ENCODE measurements around the gene HSPB3.

HSPB3 gene, protein sequence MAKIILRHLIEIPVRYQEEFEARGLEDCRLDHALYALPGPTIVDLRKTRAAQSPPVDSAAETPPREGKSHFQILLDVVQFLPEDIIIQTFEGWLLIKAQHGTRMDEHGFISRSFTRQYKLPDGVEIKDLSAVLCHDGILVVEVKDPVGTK

DNA sequence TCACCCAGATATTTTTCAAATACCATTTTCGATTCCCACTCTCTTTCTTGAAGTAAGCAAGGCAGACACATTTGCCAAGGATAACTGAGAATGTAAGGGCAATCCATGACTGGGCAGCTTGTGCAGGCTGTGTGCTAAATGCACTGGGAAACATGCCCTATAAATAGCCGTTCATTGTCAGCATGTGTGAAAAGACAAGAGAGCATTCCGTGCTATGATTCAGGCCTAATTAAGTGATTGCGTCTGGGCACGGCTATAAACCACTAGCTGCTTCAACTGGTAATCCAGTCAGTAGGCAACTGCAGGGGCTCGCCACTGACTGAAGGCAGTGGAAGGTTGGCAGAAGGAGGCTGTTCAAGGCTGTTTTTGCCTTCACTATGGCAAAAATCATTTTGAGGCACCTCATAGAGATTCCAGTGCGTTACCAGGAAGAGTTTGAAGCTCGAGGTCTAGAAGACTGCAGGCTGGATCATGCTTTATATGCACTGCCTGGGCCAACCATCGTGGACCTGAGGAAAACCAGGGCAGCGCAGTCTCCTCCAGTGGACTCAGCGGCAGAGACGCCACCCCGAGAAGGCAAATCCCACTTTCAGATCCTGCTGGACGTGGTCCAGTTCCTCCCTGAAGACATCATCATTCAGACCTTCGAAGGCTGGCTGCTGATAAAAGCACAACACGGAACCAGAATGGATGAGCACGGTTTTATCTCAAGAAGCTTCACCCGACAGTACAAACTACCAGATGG is at the start of gene HSPB3:
TSS of gene HSPB3 (plus strand) at position 287 of the 745 bp plus-strand sequence. CDS start at position 378, 91 bp downstream.
- H3K9ac ChIP-seq (ENCODE audit: low read length): no peak within 1 kb of the TSS
- H3K27me3 ChIP-seq (ENCODE audit: low read depth, low read length): peaks cover 9% of the 10 kb centered on the region; the same call in 1 of the 2 replicates
- H3K79me2 ChIP-seq (ENCODE audit: low read length): no peaks in the 10 kb centered on the region
- no peak within 1 kb of the TSS for H3K4me3 ChIP-seq (ENCODE audit: low read length)
- no peaks in the 10 kb centered on the region for H3K4me1 ChIP-seq (ENCODE audit: low read length)
- no peak within 1 kb of the TSS for H3K27ac ChIP-seq (ENCODE audit: low read length)
- H3K36me3 ChIP-seq (replicated peaks; ENCODE audit: low read depth, low read length): no peaks in the 10 kb centered on the region
- H3K4me2 ChIP-seq (ENCODE audit: low read length): no peak within 1 kb of the TSS
- TF ChIP-seq EZH2phosphoT487 (IDR thresholded peaks at IDR 0.05; ENCODE audit: low read depth): no peak
- TF ChIP-seq, protein P1, sequence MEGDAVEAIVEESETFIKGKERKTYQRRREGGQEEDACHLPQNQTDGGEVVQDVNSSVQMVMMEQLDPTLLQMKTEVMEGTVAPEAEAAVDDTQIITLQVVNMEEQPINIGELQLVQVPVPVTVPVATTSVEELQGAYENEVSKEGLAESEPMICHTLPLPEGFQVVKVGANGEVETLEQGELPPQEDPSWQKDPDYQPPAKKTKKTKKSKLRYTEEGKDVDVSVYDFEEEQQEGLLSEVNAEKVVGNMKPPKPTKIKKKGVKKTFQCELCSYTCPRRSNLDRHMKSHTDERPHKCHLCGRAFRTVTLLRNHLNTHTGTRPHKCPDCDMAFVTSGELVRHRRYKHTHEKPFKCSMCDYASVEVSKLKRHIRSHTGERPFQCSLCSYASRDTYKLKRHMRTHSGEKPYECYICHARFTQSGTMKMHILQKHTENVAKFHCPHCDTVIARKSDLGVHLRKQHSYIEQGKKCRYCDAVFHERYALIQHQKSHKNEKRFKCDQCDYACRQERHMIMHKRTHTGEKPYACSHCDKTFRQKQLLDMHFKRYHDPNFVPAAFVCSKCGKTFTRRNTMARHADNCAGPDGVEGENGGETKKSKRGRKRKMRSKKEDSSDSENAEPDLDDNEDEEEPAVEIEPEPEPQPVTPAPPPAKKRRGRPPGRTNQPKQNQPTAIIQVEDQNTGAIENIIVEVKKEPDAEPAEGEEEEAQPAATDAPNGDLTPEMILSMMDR (IDR thresholded peaks at IDR 0.05; ENCODE audit: low read depth, low read length): no peak
- no peaks in the 10 kb centered on the region for H3K9me3 ChIP-seq (ENCODE audit: insufficient read depth, low read length)
- H2AFZ ChIP-seq (ENCODE audit: low read depth, low read length): no peak within 1 kb of the TSS
- no peaks in the 10 kb centered on the region for H4K20me1 ChIP-seq (ENCODE audit: insufficient read depth, low read length)

DNA sequence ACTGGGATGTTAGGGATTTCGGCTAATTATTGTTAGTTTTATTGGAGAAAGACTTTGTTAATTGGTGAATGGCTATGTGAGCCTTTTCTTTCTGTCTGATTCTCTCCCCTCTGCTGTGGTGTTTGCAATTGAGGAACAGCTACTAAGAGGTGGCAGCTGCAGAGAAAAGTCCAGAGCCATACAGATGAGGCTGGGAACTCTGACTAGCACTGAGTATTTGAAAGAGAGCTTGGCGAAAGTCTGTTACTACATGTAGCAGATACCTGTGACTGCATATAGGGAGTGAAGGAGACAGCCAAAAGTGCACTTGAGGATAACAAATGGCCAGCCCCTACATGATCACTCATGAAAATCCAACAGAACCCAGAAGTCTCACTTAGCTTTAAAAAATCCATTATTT is 44.3 kb upstream of the HSPB3 start:
- Histone ChIP-seq H3K27ac (ENCODE audit: low read length) (no peak overlapping the region), H2AFZ (ENCODE audit: low read depth, low read length) (no peak overlapping the region), H3K4me2 (ENCODE audit: low read length) (no peak overlapping the region), H3K27me3 (ENCODE audit: low read depth, low read length) (no peaks in the 10 kb centered on the region), H4K20me1 (ENCODE audit: insufficient read depth, low read length) (no peaks in the 10 kb centered on the region), H3K9me3 (ENCODE audit: insufficient read depth, low read length) (no peaks in the 10 kb centered on the region), H3K79me2 (ENCODE audit: low read length) (no peaks in the 10 kb centered on the region), H3K4me1 (ENCODE audit: low read length) (no peaks in the 10 kb centered on the region), H3K9ac (ENCODE audit: low read length) (no peak overlapping the region), H3K4me3 (ENCODE audit: low read length) (no peak overlapping the region), H3K36me3 (replicated peaks; ENCODE audit: low read depth, low read length) (no peaks in the 10 kb centered on the region)
- TF ChIP-seq EZH2phosphoT487 (IDR thresholded peaks at IDR 0.05; ENCODE audit: low read depth): no peak
- TF ChIP-seq, protein P1 (IDR thresholded peaks at IDR 0.05; ENCODE audit: low read depth, low read length): no peak

DNA sequence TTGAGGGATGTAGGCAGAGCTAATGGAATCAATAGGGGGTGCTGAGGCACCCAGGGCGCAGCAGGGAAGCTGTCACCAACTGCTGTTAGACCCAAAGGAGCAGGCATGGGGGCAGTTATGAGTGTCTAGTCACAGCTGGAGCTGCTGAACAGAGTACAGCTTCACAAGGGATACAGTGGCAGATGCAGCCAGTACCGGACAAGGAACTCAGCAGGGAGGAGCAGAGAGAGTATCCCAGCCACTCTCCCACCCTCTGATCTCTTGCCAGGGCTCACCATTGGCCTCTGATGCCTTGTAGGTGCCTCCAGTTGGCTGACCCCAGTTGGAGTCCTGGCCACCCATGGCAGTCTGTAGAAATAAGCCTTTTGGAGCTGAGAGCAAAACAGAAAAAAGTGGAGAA is 42.6 kb upstream of the HSPB3 start:
- TF ChIP-seq, protein P1 (IDR thresholded peaks at IDR 0.05; ENCODE audit: low read depth, low read length): no peak
- TF ChIP-seq EZH2phosphoT487 (IDR thresholded peaks at IDR 0.05; ENCODE audit: low read depth): no peak
- Histone ChIP-seq H3K79me2 (ENCODE audit: low read length) (no peaks in the 10 kb centered on the region), H2AFZ (ENCODE audit: low read depth, low read length) (no peak overlapping the region), H4K20me1 (ENCODE audit: insufficient read depth, low read length) (no peaks in the 10 kb centered on the region), H3K4me1 (ENCODE audit: low read length) (no peaks in the 10 kb centered on the region), H3K27me3 (ENCODE audit: low read depth, low read length) (no peaks in the 10 kb centered on the region), H3K9ac (ENCODE audit: low read length) (no peak overlapping the region), H3K36me3 (replicated peaks; ENCODE audit: low read depth, low read length) (no peaks in the 10 kb centered on the region), H3K4me3 (ENCODE audit: low read length) (no peak overlapping the region), H3K27ac (ENCODE audit: low read length) (no peak overlapping the region), H3K4me2 (ENCODE audit: low read length) (no peak overlapping the region), H3K9me3 (ENCODE audit: insufficient read depth, low read length) (no peaks in the 10 kb centered on the region)

DNA sequence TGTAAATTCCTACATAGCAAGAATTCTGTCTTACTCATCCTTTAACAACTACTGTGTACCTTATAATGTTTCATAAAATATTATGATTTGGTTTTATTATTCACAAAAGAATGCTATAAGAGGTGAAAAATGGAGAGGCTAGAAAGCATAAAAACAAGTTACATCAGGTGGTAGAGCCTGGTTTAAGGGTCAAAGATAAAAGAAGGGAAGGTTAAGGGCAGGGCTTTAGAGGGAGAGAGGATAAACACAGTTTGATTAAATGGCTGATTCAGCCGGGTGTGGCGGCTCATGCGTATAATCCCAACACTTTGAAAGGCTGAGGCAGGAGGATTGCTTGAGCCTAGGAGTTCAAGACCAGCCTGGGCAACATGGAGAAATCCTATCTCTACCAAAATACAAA is 40.4 kb upstream of the HSPB3 start:
- Histone ChIP-seq H3K4me1 (ENCODE audit: low read length) (no peaks in the 10 kb centered on the region), H2AFZ (ENCODE audit: low read depth, low read length) (no peak overlapping the region), H3K4me3 (ENCODE audit: low read length) (no peak overlapping the region), H3K27ac (ENCODE audit: low read length) (no peak overlapping the region), H3K79me2 (ENCODE audit: low read length) (no peaks in the 10 kb centered on the region), H3K9ac (ENCODE audit: low read length) (no peak overlapping the region), H3K27me3 (ENCODE audit: low read depth, low read length) (no peaks in the 10 kb centered on the region), H4K20me1 (ENCODE audit: insufficient read depth, low read length) (no peaks in the 10 kb centered on the region), H3K36me3 (replicated peaks; ENCODE audit: low read depth, low read length) (no peaks in the 10 kb centered on the region), H3K9me3 (ENCODE audit: insufficient read depth, low read length) (no peaks in the 10 kb centered on the region), H3K4me2 (ENCODE audit: low read length) (no peak overlapping the region)
- TF ChIP-seq EZH2phosphoT487 (IDR thresholded peaks at IDR 0.05; ENCODE audit: low read depth): no peak
- TF ChIP-seq, protein P1 (IDR thresholded peaks at IDR 0.05; ENCODE audit: low read depth, low read length): no peak
